Amniotic epithelial cell (primary cell): Measurements from ENCODE around the gene FAM124A.
"Not testable (repeated sequence)": the region's sequence is repeated elsewhere in the genome, so short reads cannot be mapped to it uniquely, and the experiment has no call there.

Experiments
- DNase-seq: peaks from one replicate; pipeline ENCODE4 v3.0.0-alpha.2; 2010; ENCODE audit warnings: low read depth

The FAM124A gene

GRCh38 chr13:51271528-51272085 is 49.4 kb downstream of the FAM124A start:
- DNase-seq: peak; percentile 44

GRCh38 chr13:51275101-51275500 is 52.9 kb downstream of the FAM124A start:
- DNase-seq: no peak

DNA sequence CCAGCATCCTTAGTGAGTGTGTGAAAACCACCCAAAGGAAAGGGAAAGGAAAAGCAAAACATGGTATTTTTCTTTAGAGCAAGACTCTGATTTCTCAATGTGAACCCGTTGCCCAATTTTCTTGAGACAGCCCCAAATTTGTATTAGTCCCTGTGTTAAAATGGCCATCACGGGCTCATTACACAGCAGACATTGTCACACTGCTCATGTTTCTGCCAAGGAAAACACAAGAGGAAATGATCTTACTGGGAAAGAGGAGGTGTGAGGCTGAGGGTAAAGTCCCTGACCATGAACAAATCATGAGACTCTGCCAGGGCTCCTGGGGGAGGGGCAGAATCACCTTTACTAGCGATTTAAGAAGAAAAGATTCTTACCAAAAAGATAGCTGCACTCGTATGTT is 54.4 kb downstream of the FAM124A start:
- no peak for DNase-seq

GRCh38 chr13:51277928-51278327 is 55.7 kb downstream of the FAM124A start:
- DNase-seq: no peak

DNA sequence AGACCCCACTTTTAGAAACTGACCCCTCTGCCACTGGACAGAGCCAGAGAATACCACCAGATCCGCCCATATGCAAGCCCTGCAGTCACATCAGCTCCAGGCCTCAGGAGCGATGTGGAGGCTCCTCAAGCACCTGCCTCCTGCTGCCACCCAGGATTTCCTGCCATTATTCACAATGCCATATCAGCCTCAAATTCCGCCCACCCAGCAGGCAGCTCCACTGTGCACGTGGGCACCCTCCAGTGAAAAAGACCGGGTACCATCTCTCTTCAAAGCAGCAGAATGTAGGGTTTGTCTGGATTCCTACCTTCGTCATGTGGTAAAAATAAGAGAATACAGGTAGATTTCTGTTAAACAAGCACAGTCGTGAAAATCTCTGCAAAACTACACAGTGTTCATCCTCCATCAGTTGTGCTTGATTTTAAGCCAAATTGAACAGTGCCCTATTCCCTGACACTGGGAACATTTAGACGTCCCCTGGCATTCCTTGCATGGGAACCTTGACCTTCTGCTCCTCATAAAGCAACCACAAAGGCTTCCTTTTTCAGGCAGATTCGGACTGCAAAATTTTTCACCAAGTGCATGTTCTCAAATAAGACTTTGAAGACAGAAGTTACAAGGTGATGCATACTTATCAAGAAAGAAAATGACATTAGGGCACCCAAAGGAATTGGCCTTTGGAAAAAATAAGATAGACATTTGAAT is 56.4 kb downstream of the FAM124A start:
- no peak for DNase-seq

DNA sequence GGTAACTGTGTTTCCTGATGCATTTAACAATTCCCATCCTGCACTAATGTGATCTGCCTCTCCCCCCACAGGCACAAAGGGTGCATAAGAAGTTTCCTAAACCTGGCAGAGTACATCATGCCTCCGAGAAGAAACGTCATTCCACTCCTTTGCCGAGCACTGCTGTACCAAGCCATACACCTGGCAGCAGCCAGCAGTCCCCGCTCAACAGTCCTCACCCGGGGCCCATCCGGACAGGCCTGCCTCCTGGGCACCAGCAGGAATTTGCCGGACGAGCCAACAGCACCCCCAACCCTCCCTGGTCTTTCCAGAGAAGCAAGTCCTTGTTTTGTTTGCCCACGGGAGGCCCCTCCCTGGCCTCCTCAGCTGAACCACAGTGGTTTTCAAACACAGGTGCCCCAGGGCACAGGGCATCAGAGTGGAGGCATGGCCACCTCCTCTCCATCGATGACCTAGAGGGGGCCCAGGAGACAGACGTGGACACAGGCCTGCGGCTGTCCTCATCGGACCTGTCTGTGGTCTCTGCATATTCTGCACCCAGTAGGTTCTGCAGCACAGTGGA is 58.3 kb downstream of the FAM124A start:
- DNase-seq: no peak

GRCh38 chr13:51282322-51282721 is 60.1 kb downstream of the FAM124A start:
- DNase-seq: no peak

DNA sequence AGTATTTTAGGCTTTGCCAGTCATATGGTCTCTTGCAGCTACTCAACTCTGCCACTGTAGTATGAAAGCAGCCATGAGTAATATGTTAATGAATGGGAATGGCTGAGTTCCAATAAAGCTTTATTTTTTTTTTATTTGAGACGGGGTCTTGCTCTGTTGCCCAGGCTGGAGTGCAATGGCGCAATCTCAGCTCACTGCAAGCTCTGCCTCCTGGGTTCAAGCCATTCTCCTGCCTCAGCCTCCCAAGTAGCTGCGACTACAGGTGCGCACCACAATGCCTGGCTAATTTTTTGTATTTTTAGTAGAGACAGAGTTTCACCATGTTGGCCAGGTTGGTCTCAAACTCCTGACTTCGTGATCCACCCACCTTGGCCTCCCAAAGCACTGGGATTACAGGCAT is 60.7 kb downstream of the FAM124A start:
- DNase-seq: not testable (repeated sequence)

DNA sequence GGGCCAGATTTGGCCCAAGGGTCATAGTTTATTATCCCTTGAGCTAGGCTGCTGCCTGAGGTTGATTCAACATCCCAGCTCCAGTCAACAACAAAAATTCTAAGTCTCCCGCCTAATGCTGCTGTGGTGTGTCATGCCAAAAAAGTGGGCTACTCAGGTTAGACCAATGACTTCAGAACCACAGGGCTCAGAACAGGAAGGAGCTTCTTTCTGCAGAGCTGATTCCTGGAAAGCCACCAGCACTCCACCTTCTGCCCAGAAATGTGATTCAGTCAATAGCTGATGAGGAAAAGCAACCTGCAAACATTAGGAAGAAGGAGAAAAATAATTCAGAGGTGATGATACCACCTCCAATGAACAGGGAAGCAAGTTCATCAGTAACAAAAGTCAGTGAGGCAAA is 61.2 kb downstream of the FAM124A start:
- no peak for DNase-seq

GRCh38 chr13:51284339-51284738 is 62.1 kb downstream of the FAM124A start:
- no peak for DNase-seq

DNA sequence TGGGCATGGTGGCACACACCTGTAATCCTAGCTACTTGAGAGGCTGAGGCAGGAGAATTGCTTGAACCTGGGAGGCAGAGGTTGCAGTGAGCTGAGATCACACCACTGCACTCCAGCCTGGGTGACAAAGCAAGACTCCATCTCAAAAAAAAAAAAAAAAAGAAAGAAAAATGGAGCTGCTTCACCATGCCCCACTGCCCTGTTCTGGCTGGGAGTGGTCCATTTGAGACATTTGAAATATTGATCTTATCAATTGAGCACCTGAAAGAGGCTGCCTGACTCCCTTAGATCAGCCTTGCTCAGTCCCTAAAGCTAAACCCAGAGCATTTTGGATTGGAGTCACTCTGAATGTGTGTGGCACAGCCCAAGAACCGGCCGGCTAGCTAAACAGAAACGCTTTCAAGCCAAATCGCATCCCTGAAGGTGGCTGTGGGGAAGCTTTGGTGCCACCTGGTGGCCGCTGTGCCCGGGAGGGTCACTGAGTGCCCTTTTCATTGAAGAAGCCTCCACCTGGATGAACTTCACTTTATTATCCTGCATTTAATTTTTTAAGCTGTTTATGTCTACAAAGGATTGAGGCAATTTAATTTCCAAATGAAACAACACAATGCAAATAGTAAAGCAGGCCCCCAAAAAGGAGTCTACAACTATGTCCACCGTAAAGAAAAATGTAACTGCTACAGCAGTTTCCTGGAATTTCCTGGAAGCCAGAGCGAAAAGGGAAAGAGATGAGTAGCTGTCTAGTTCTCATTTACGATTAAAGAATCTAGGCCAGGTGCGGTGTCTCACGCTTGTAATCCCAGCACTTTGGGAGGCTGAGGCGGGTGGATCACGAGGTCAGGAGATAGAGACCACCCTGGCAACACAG is 64.2 kb downstream of the FAM124A start:
- peak; percentile 53 for DNase-seq

DNA sequence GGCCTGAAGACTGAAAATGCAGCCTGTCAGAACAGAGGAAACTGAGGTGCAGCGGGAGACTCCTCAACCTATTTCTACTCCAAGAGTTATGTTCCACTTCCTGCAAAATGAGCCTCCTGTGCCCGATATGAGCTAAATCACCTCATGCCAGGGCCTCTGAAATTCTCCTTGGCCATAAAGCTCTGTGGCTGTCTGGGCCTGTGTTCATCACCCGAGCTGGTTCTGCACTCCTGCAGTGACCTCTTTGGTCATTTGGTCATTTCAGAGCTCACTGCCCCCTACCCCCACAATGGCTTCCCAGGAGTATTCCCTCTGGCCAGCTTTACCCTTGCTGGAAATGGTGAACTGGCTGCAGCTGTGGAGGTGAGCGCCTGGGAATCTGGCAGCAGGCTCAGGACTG is 65.6 kb downstream of the FAM124A start:
- no peak for DNase-seq

DNA sequence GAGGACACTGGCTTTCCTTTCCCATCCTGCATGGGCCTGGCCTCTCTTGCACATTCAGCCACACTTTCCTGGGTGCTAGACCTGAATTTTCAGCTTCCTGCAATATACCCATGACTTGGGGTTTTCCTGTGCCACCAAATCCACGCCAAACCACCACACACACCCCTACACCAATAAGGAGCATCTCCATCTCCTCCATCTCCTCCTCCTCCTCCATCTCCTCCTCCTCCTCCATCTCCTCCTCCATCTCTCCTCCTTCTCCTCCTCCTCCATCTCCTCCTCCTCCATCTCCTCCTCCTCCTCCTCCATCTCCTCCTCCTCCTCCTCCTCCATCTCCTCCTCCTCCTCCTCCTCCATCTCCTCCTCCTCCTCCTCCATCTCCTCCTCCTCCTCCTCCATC is 66.1 kb downstream of the FAM124A start:
- DNase-seq: not testable (repeated sequence)

DNA sequence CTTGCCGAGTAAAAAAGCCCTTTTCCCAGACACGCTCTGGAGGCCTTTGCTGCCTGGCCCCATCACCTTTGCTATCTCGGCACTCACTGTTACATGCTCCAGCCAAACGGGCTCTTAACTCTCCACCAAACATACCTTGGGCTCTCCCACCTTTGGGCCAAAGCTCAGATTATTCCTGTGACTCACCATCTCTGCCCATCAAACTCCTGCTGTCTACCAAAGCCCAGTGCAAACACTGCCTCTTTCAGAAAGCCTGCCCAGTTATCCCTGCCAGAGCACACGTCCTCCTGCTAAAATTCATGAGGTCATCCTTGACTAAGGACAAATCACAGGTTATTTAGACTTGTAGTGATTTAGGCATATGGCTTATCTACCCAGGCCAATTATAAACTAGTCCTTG is 69.1 kb downstream of the FAM124A start:
- peak; percentile 10 for DNase-seq

DNA sequence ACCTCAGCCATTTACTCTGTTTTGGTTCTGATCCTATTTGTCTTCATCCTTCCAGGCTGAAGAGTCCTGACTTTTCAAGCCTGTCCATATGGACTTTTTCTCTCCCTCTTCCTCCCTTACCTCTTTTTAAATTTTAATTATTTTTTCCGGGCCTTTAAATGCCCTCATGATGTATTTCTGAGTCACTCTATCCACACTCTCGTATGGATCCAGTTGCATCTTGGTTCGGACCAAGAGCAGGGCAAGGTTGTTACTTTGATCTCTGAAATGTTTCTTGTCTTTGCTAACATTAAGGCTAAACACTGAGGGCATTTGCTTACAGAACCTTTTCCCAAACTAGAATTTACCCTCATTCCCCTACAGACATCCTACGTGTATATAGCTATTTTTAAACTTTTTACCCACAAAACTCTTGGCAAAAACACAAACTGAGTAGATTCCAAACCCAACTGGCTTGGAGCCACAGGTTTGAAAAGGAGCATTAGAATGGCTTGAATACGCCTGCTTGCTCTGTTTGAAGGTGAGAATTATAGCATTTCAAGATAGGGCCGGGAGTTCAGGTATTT is 69.9 kb downstream of the FAM124A start:
- DNase-seq: no peak

GRCh38 chr13:51297556-51297955 is 75.4 kb downstream of the FAM124A start:
- no peak for DNase-seq

- peak; percentile 36 for DNase-seq
Measured at GRCh38 chr13:51298812-51299211, 76.6 kb downstream of the FAM124A start.

DNA sequence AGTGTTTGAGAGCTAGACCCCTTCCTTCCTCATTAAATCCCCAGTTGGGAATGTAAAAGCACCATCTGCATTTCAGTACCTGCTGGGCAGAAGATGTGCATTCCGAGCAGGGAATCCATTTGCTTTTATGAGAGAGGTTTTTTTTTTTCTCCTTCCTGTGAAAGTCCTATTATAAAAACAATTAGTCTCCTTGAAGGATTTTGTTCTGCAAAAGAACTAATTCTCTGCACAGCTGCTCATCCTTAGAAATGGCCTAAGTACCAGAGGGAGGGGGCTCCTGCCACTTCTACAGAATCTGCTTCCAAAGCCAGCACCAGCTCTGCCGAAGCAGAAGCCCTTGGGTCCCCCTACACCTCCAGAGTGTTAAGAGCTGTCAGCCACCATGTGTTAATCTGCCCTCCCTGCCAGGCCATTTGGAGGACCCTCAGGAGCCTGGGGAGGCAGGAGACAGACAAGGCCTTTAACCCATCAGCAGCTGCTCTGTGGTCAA is 80.9 kb downstream of the FAM124A start:
- DNase-seq: no peak

- DNase-seq: no peak
Measured at GRCh38 chr13:51303882-51304281, 81.7 kb downstream of the FAM124A start.

DNA sequence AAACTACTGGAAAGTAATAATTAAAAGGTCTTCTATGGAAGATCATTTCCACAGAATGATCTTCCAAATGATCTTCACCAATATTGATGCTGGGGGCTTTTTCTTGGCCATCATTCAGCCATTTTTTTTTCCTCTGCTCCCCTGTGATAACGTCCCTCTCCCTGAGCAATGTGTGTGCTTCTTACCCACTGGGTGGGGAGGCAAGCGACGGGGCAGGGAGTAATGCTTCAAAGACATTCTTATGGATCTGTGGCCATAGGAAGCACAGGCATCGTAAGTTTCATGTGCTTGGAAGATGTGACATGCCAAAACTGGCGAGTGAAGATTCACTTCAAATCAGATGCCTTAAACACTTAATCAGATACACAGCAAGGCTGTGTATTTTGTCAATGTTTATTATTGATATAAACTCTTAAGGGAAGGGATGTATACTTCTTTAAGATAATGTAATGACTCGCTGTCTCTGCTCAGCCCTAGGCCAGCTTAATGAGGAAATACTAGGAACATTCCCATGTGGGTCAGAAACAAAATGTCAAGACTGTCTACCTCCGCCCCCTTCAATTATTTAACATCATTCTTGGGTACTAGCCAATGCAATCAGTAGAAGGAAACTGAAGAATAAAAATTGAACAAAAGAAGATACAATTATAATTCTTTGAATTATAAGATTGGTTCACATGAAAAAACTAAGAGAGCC is 83.2 kb downstream of the FAM124A start:
- no peak for DNase-seq

DNA sequence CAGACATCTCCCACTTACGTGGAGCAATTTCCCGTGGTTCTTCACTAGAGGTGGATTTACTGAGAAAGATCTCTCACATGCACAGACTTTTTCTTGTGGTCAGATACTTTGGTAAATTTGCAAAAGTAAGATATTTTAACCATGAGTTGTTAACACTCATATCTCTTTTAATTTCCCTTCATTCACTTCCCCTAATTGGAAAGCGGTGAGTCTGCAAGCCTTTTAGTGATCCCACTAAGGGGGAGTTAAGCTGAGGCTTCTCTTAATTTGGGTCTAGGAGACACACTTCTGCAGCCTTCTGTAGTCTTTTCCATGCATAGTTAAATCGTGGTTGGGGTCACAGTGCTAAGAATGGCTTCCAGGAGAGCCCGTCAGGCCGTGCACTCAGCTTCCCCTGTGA is 86.6 kb downstream of the FAM124A start:
- no peak for DNase-seq

GRCh38 chr13:51311231-51311630 is 89.0 kb downstream of the FAM124A start:
- no peak for DNase-seq
